ENCODE data around the gene OGT.
"Not testable (repeated sequence)": the region's sequence is repeated elsewhere in the genome, so short reads cannot be mapped to it uniquely, and the experiment has no call there.

OGT gene

GRCh38 chrX:71532753-71533425 is at the start of gene OGT:
TSS of gene OGT (plus strand) at chrX:71533104. CDS start at chrX:71533300, 196 bp downstream.
- DNase-seq (ENCODE audit: low read depth in 1 of 2, low spot score in 1 of 2): peak; percentile 71 to 88

DNA sequence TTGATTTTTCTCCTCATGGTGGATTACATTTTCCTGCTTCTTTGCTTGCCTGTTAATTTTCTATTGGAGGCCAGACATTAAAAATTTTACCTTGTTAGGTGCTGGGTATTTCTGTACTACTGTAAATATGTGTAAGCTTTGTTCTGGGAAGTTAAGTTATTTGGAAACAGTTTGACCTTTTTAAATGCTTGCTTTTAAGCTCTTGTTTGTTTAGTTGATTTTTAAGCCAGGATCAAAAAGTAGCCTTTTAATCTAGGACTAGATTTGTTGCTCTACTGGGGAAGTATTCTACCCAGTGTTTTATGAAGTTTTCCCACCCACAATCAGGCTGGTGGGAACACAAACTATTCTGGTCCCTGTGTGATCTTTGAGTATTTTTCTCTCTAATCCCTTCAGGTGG is 45.1 kb upstream of the OGT start:
- DNase-seq (ENCODE audit: low read depth in 1 of 2, low spot score in 1 of 2): no peak

- DNase-seq (ENCODE audit: low read depth in 1 of 2, low spot score in 1 of 2): no peak
Measured at GRCh38 chrX:71489540-71489939, 43.4 kb upstream of the OGT start.

DNA sequence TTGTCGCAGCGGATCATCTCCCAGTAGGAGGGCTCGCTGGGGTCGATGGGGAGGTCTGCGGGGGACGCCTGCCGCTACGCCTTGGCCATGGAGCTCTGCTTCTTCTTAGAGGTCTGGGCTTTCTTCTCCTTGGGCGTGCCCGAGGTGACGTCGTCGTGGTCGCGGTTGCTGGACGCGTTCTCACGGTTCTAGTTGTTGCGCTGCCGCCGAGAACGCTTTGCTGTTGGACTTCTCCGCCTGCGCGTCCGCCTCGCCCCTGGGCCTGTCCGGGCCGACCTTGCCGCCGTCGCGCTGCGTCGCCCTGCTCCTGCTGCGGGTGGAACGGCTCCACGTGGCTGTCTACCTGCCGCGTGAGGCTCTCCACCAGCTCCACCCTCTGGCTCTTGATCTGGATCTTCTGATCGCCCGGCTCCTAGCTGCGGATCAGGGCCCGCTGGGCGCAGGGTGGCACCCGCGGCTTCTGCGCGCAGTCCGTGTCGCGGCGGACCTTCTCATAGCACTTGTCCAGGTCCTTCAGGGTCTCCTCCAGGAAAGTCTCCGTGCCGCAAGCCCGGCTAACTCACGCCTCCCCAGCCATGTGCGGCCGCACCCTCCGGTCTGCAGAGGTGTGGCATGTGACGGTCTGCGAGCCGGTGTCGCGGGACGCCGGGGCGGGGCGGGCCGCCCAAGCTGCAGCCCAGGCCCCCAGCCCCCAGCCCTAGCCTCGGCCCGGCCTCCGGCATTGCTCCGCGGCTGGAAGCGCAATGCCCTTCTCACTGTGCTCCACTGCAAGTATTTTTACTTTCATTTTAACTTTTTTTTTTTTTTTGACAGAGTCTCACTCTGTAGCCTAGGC is 40.5 kb upstream of the OGT start:
- peak in 1 of 2 donors; percentile 16 for DNase-seq (ENCODE audit: low read depth in 1 of 2, low spot score in 1 of 2)

DNA sequence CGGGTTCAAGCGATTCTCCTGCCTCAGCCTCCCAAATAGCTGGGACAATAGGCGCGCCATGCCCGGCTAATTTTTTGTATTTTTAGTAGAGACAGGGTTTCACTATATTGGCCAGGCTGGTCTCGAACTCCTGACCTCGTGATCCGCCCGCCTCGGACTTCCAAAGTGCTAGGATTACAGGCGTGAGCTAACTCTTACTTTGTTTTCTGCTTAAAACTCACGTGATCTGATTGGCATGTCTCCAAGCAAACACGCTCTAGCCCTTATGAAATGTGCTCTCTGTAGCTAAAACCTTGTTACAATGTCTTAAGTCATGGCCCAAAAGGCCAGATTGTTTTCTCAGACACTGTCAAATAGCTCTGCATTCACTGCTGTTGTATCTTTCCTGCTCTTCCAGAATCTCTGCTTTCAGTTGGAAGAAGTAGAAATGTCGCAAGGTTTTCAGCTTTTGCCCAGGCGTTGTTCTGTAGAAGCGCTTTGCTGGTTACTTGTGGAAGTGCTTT is 39.7 kb upstream of the OGT start:
- DNase-seq (ENCODE audit: low read depth in 1 of 2, low spot score in 1 of 2): no peak

DNA sequence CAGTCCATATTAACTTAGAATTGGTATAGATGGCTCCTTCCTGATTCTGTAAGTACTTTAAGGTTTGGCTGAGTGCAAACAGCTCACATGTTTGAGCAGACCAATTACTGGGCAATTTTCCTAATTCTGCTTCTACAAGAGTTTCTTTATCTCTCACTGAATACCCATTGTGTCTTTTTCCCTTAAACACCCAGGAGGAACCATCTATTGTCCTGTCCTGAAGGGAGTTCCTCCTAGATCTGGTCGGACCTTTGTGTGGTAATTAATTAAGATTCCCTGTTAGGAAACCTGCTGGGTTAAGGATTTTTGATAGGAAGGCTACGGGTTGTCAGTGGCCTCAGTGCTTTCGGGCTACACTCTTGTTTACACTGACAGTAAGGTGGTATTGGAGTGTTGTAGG is 36.9 kb upstream of the OGT start:
- not testable (repeated sequence) for DNase-seq (ENCODE audit: low read depth in 1 of 2, low spot score in 1 of 2)

DNA sequence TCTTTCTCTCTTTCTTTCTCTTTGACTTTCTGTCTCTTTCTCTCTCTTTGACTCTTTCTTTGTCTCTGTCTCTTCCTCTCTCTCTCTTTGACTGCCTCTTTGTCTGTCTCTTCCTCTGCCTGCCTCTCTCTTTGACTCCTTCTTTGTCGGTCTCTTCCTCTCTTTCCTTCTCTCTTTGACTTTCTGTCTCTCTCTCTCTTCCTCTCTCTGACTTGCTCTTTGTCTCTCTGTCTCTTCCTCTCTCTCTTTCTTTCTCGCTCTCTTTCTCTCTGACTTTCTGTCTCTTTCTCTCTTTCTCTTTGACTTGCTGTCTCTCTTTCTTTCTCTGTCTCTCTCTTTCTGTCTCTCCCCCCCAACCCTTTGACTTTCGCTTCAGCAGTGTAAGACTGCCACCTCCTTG is 36.4 kb upstream of the OGT start:
- DNase-seq (ENCODE audit: low read depth in 1 of 2, low spot score in 1 of 2): no peak

DNA sequence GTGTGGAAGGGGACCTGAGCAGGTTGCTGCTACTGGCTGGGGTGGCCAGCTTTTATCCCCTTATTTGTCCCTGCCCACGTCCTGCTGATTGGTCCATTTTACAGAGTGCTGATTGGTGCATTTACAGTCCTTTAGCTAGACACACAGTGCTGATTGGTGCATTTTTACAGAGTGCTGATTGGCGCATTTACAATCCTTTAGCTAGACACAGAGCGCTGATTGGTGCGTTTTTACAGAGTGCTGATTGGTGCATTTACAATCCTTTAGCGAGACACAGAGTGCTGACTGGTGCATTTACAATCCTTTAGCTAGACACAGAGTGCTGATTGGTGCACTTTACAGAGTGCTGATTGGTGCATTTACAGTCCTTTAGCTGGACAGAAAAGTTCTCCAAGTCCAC is 30.8 kb upstream of the OGT start:
- not testable (repeated sequence) for DNase-seq (ENCODE audit: low read depth in 1 of 2, low spot score in 1 of 2)

DNA sequence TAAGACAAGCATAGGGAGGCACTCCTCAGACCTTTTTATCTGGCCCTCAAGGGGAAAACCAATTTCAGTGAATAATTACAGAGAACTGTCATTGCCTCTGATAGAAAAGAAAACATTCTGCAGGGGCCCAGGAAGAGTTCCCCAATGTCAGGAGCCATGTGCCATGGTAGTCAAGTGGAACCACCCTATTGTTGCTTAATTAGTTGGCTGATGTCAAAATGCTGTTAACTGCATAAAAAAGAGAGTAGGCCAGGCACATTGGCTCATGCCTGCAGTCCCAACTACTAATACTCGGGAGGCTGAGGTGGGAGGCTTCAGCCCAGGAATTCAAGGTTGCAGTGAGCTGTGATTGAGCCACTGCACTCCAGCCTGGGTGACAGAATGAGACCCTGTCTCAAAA is 28.6 kb upstream of the OGT start:
- DNase-seq (ENCODE audit: low read depth in 1 of 2, low spot score in 1 of 2): no peak

- DNase-seq (ENCODE audit: low read depth in 1 of 2, low spot score in 1 of 2): no peak
Measured at GRCh38 chrX:71509289-71509688, 23.6 kb upstream of the OGT start.

DNA sequence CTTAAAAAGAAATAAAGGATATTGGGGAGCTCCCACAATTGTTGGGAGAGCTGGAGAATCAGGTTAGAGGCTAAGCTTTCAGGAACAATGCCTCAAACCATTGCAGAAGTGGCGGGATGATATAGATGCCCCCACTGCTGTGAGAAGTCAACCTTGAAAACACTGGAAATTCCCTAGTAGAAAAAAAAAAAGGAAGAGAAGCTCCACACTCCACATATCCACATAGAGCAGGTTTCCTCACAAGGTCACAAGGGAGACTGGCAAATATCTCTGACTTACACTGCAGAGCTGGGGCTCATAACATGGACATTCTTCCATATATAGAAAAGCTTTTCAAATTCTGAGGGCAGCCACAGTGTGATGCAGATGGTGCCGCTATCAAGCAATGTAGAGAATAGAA is 22.7 kb upstream of the OGT start:
- no peak for DNase-seq (ENCODE audit: low read depth in 1 of 2, low spot score in 1 of 2)

DNA sequence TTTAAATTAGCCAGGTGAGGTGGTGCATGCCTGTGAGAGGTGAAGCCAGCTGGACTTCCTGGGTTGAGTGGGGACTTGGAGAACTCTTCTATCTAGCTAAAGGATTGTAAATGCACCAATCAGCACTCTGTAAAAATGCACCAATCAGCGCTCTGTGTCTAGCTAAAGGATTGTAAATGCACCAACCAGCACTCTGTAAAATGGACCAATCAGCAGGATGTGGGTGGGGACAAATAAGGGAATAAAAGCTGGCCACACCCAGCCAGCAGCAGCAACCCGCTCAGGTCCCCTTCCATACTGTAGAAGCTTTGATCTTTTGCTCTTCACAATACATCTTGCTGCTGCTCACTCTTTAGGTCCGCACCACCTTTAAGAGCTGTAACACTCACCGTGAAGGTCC is 19.2 kb upstream of the OGT start:
- DNase-seq (ENCODE audit: low read depth in 1 of 2, low spot score in 1 of 2): not testable (repeated sequence)

GRCh38 chrX:71514367-71515037 is 18.4 kb upstream of the OGT start:
- DNase-seq (ENCODE audit: low read depth in 1 of 2, low spot score in 1 of 2): no peak

- DNase-seq (ENCODE audit: low read depth in 1 of 2, low spot score in 1 of 2): no peak
Measured at GRCh38 chrX:71515038-71515396, 17.9 kb upstream of the OGT start.

- no peak for DNase-seq (ENCODE audit: low read depth in 1 of 2, low spot score in 1 of 2)
Measured at GRCh38 chrX:71525316-71525715, 7.6 kb upstream of the OGT start.

GRCh38 chrX:71532078-71532752 is 689 bp upstream of the OGT start:
- DNase-seq (ENCODE audit: low read depth in 1 of 2, low spot score in 1 of 2): no peak

- DNase-seq (ENCODE audit: low read depth in 1 of 2, low spot score in 1 of 2): no peak
Measured at GRCh38 chrX:71533516-71533850, 579 bp downstream of the OGT start.

DNA sequence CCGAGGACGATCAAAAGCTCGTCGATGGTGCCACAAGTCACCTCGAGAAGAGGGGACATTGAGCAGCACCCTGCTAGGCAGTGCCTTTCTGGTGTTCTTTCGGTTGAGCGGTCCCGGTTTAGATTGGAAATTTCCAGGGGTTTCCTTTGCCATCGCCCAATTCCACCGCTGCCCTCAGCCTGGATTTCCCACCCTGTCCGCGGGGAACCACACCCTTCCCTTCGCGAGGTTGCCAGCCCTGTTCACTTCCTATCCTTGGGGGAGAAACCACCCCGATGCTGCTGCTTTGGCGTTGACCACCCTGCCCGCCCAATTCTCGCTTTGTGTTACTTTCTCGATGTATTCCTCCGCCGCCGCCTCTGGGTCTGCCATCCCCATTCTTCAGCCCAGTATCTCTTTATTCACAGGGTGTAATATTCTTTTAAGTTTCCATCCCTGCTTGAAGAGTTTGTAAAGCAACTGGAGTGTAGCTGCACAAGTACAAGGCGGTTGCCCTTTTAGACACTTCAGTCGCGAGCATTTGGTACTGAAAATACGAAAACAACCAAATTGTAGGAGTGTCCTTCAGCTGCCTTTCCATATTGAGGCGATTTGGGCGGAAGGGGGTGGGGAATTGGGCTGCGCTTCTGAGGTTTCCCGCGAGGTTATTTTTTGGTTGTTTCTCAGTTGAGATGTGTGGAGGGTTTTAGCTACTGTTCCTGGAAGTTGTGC is 1.1 kb downstream of the OGT start:
- no peak for DNase-seq (ENCODE audit: low read depth in 1 of 2, low spot score in 1 of 2)

GRCh38 chrX:71534773-71535544 is 2.1 kb downstream of the OGT start:
- no peak for DNase-seq (ENCODE audit: low read depth in 1 of 2, low spot score in 1 of 2)

GRCh38 chrX:71536285-71536684 is 3.4 kb downstream of the OGT start:
- no peak for DNase-seq (ENCODE audit: low read depth in 1 of 2, low spot score in 1 of 2)

Measured in activated CD4-positive, alpha-beta T cell treated with anti-CD3 and anti-CD28 coated beads, Interleukin-2, amount 50 U/mL, for 24 hours (primary cell).